ENCODE measurements around the gene SPAG16. TPM values are rescaled to one million over a fixed set of nuclear protein-coding genes. Genes with fewer than 3 reads are reported as not detected.

Gene SPAG16
- total RNA-seq, 1 experiment from 2014 or later: 16.0 TPM

GRCh38 chr2:214174563-214174962, 890.3 kb downstream of the SPAG16 start:
- H3K36me3 Mint-ChIP-seq: no peaks in the 10 kb centered on the region
- H3K4me3 Mint-ChIP-seq: no peak overlapping the region
- ATAC-seq (no peak), DNase-seq (ENCODE audit: low spot score) (no peak)
- H3K9me3 Mint-ChIP-seq: no peaks in the 10 kb centered on the region
- H3K27me3 Mint-ChIP-seq (ENCODE audit: low read depth): no peaks in the 10 kb centered on the region
- peaks cover under 1% of the 10 kb centered on the region; the same call in 1 of the 2 replicates for H3K4me1 Mint-ChIP-seq
- H3K27ac Mint-ChIP-seq: no peak overlapping the region
- CTCF ChIA-PET: no interaction called here
- POLR2A ChIA-PET: no interaction called here
- TF ChIP-seq, protein P1, sequence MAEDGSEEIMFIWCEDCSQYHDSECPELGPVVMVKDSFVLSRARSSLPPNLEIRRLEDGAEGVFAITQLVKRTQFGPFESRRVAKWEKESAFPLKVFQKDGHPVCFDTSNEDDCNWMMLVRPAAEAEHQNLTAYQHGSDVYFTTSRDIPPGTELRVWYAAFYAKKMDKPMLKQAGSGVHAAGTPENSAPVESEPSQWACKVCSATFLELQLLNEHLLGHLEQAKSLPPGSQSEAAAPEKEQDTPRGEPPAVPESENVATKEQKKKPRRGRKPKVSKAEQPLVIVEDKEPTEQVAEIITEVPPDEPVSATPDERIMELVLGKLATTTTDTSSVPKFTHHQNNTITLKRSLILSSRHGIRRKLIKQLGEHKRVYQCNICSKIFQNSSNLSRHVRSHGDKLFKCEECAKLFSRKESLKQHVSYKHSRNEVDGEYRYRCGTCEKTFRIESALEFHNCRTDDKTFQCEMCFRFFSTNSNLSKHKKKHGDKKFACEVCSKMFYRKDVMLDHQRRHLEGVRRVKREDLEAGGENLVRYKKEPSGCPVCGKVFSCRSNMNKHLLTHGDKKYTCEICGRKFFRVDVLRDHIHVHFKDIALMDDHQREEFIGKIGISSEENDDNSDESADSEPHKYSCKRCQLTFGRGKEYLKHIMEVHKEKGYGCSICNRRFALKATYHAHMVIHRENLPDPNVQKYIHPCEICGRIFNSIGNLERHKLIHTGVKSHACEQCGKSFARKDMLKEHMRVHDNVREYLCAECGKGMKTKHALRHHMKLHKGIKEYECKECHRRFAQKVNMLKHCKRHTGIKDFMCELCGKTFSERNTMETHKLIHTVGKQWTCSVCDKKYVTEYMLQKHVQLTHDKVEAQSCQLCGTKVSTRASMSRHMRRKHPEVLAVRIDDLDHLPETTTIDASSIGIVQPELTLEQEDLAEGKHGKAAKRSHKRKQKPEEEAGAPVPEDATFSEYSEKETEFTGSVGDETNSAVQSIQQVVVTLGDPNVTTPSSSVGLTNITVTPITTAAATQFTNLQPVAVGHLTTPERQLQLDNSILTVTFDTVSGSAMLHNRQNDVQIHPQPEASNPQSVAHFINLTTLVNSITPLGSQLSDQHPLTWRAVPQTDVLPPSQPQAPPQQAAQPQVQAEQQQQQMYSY (CRISPR knock-in tag; IDR thresholded peaks at IDR 0.05): no peak
- TF ChIP-seq, protein P2, sequence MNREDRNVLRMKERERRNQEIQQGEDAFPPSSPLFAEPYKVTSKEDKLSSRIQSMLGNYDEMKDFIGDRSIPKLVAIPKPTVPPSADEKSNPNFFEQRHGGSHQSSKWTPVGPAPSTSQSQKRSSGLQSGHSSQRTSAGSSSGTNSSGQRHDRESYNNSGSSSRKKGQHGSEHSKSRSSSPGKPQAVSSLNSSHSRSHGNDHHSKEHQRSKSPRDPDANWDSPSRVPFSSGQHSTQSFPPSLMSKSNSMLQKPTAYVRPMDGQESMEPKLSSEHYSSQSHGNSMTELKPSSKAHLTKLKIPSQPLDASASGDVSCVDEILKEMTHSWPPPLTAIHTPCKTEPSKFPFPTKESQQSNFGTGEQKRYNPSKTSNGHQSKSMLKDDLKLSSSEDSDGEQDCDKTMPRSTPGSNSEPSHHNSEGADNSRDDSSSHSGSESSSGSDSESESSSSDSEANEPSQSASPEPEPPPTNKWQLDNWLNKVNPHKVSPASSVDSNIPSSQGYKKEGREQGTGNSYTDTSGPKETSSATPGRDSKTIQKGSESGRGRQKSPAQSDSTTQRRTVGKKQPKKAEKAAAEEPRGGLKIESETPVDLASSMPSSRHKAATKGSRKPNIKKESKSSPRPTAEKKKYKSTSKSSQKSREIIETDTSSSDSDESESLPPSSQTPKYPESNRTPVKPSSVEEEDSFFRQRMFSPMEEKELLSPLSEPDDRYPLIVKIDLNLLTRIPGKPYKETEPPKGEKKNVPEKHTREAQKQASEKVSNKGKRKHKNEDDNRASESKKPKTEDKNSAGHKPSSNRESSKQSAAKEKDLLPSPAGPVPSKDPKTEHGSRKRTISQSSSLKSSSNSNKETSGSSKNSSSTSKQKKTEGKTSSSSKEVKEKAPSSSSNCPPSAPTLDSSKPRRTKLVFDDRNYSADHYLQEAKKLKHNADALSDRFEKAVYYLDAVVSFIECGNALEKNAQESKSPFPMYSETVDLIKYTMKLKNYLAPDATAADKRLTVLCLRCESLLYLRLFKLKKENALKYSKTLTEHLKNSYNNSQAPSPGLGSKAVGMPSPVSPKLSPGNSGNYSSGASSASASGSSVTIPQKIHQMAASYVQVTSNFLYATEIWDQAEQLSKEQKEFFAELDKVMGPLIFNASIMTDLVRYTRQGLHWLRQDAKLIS (CRISPR knock-in tag; IDR thresholded peaks at IDR 0.05; ENCODE audit: borderline replicate concordance): no peak
- TF ChIP-seq CREM (CRISPR knock-in tag; IDR thresholded peaks at IDR 0.05) (no peak), ZNF281 (CRISPR knock-in tag; IDR thresholded peaks at IDR 0.05) (no peak), FOXP1 (CRISPR knock-in tag; IDR thresholded peaks at IDR 0.05; ENCODE audit: borderline replicate concordance) (no peak), ETV6 (CRISPR knock-in tag; IDR thresholded peaks at IDR 0.05) (no peak), USF1 (CRISPR knock-in tag; IDR thresholded peaks at IDR 0.05) (no peak), NR1H2 (CRISPR knock-in tag; IDR thresholded peaks at IDR 0.05) (no peak), ELF4 (CRISPR knock-in tag; IDR thresholded peaks at IDR 0.05; ENCODE audit: low read depth) (no peak), ZBTB21 (CRISPR knock-in tag; IDR thresholded peaks at IDR 0.05; ENCODE audit: borderline replicate concordance) (no peak), RELA (CRISPR knock-in tag; IDR thresholded peaks at IDR 0.05; ENCODE audit: borderline replicate concordance) (no peak), CTCF (IDR thresholded peaks at IDR 0.05) (no peak), GRHL2 (CRISPR knock-in tag; IDR thresholded peaks at IDR 0.05; ENCODE audit: insufficient replicate concordance, severe bottlenecking) (no peak), HMGXB4 (CRISPR knock-in tag; IDR thresholded peaks at IDR 0.05) (no peak)
- TF ChIP-seq, protein P3, sequence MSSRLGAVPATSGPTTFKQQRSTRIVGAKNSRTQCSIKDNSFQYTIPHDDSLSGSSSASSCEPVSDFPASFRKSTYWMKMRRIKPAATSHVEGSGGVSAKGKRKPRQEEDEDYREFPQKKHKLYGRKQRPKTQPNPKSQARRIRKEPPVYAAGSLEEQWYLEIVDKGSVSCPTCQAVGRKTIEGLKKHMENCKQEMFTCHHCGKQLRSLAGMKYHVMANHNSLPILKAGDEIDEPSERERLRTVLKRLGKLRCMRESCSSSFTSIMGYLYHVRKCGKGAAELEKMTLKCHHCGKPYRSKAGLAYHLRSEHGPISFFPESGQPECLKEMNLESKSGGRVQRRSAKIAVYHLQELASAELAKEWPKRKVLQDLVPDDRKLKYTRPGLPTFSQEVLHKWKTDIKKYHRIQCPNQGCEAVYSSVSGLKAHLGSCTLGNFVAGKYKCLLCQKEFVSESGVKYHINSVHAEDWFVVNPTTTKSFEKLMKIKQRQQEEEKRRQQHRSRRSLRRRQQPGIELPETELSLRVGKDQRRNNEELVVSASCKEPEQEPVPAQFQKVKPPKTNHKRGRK (CRISPR knock-in tag; IDR thresholded peaks at IDR 0.05; ENCODE audit: borderline replicate concordance): no peak
- TF ChIP-seq, protein P4, sequence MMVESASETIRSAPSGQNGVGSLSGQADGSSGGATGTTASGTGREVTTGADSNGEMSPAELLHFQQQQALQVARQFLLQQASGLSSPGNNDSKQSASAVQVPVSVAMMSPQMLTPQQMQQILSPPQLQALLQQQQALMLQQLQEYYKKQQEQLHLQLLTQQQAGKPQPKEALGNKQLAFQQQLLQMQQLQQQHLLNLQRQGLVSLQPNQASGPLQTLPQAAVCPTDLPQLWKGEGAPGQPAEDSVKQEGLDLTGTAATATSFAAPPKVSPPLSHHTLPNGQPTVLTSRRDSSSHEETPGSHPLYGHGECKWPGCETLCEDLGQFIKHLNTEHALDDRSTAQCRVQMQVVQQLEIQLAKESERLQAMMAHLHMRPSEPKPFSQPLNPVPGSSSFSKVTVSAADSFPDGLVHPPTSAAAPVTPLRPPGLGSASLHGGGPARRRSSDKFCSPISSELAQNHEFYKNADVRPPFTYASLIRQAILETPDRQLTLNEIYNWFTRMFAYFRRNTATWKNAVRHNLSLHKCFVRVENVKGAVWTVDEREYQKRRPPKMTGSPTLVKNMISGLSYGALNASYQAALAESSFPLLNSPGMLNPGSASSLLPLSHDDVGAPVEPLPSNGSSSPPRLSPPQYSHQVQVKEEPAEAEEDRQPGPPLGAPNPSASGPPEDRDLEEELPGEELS (CRISPR knock-in tag; IDR thresholded peaks at IDR 0.05): no peak
- TF ChIP-seq, protein P5, sequence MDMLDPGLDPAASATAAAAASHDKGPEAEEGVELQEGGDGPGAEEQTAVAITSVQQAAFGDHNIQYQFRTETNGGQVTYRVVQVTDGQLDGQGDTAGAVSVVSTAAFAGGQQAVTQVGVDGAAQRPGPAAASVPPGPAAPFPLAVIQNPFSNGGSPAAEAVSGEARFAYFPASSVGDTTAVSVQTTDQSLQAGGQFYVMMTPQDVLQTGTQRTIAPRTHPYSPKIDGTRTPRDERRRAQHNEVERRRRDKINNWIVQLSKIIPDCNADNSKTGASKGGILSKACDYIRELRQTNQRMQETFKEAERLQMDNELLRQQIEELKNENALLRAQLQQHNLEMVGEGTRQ (CRISPR knock-in tag; IDR thresholded peaks at IDR 0.05): no peak
